Activated T-helper 1 cell treated with anti-CD3 and anti-CD28 coated beads, Interleukin-12 subunit alpha, Interleukin-12 subunit beta, Interleukin-2, Interleukin-4 antibody, amounts not matched to agents 30 ng/mL and 10 ng/mL and 1 ng/mL, durations not matched to agents 14 hours and 24 hours and 36 hours (primary cell): Measurements from ENCODE around the gene PYGM. TPM values are rescaled to one million over a fixed set of nuclear protein-coding genes. Genes with fewer than 3 reads are reported as not detected.
A peak's percentile ranks its signal among the peaks of the same experiment; 100 is the strongest.

Experiments
- DNase-seq: peaks from one replicate; pipeline ENCODE4 v3.0.0; 2021; ENCODE audit warnings: low spot score
- H3K27ac Mint-ChIP-seq: one replicate; pipeline ENCODE4 v1.8.0; 2021; ENCODE audit warnings: mild to moderate bottlenecking, mixed read lengths
- H3K27me3 Mint-ChIP-seq: one replicate; pipeline ENCODE4 v1.8.0; 2022; ENCODE audit warnings: mild to moderate bottlenecking, moderate library complexity, mixed read lengths; ENCODE audit not compliant: insufficient read depth
- H3K36me3 Mint-ChIP-seq: one replicate; pipeline ENCODE4 v1.8.0; 2021; ENCODE audit warnings: low read depth, mixed read lengths
- H3K4me1 Mint-ChIP-seq: one replicate; pipeline ENCODE4 v1.8.0; 2021; ENCODE audit warnings: low read depth, mixed read lengths
- H3K4me3 Mint-ChIP-seq: one replicate; pipeline ENCODE4 v1.8.0; 2021; ENCODE audit warnings: mild to moderate bottlenecking, moderate library complexity, mixed read lengths
- H3K9me3 Mint-ChIP-seq: one replicate; pipeline ENCODE4 v1.8.0; 2021; ENCODE audit warnings: mixed read lengths
- intact Hi-C: fragments of 100-400 bp; cut with micrococcal nuclease; formaldehyde crosslinking; loops from one replicate; pipeline ENCODE4 v1.15.1; 2024
- total RNA-seq: library from RNA; stranded (reverse); gene quantifications from 2 replicates; pipeline ENCODE4 v1.2.3, GENCODE V29; 2022

PYGM gene
- total RNA-seq, 1 donor from 2014 or later: 2.7 TPM

- Mint-ChIP-seq H3K36me3 (peaks cover 15% of the 10 kb centered on the region), H3K27ac (no peak overlapping the region), H3K27me3 (no peaks in the 10 kb centered on the region), H3K9me3 (no peaks in the 10 kb centered on the region), H3K4me1 (peaks cover 15% of the 10 kb centered on the region), H3K4me3 (no peak overlapping the region)
- no peak for DNase-seq
- intact Hi-C loops: loop anchor here (5.0 kb wide), 2 partner anchors 78 to 313 kb away; partner anchors contain the start of genes EHD1 and TM7SF2
These were observed 40.0 kb upstream of the PYGM start for GRCh38 chr11:64799623-64800302.

GRCh38 chr11:64799256-64799622 is 39.5 kb upstream of the PYGM start:
- no peak overlapping the region for H3K4me3 Mint-ChIP-seq
- intact Hi-C loops: no loop called here
- no peaks in the 10 kb centered on the region for H3K27me3 Mint-ChIP-seq
- no peaks in the 10 kb centered on the region for H3K9me3 Mint-ChIP-seq
- peaks cover 20% of the 10 kb centered on the region for H3K4me1 Mint-ChIP-seq
- peaks cover 18% of the 10 kb centered on the region for H3K36me3 Mint-ChIP-seq
- H3K27ac Mint-ChIP-seq: no peak overlapping the region
- DNase-seq: no peak

- intact Hi-C loops: no loop called here
- Mint-ChIP-seq H3K27me3 (no peaks in the 10 kb centered on the region), H3K4me1 (peaks cover 22% of the 10 kb centered on the region), H3K9me3 (no peaks in the 10 kb centered on the region), H3K4me3 (no peak overlapping the region), H3K27ac (no peak overlapping the region), H3K36me3 (peaks cover 15% of the 10 kb centered on the region)
- DNase-seq: no peak
These were observed 37.2 kb upstream of the PYGM start for GRCh38 chr11:64796757-64797541.

GRCh38 chr11:64796047-64796756 is 36.4 kb upstream of the PYGM start:
- Mint-ChIP-seq H3K4me1 (peaks cover 22% of the 10 kb centered on the region), H3K4me3 (no peak overlapping the region), H3K27me3 (no peaks in the 10 kb centered on the region), H3K36me3 (peaks cover 15% of the 10 kb centered on the region), H3K27ac (no peak overlapping the region), H3K9me3 (no peaks in the 10 kb centered on the region)
- intact Hi-C loops: no loop called here
- no peak for DNase-seq

DNA sequence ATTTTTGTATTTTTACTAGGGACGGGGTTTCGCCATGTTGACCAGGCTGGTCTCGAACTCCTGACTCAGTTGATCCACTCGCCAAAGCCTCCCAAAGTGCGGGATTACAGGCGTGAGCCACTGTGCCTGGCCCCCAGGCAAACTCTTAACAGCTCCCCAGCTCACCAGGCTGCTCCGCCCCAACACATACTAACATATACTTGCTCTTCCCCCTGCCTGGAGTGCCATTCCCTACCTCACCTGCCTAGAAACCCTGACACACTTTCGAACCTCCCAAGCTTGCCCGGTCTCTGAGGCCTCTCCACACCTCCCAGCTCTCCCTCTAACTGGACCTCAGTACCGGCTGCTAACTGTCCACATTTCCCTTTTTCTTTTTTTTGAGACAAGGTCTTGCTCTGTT is 34.8 kb upstream of the PYGM start:
- peak overlapping the region; percentile 63 for H3K27ac Mint-ChIP-seq
- intact Hi-C loops: no loop called here
- H3K36me3 Mint-ChIP-seq: peaks cover 14% of the 10 kb centered on the region
- H3K4me1 Mint-ChIP-seq: peaks cover 22% of the 10 kb centered on the region
- no peaks in the 10 kb centered on the region for H3K27me3 Mint-ChIP-seq
- no peak for DNase-seq
- H3K9me3 Mint-ChIP-seq: no peaks in the 10 kb centered on the region
- H3K4me3 Mint-ChIP-seq: no peak overlapping the region

DNA sequence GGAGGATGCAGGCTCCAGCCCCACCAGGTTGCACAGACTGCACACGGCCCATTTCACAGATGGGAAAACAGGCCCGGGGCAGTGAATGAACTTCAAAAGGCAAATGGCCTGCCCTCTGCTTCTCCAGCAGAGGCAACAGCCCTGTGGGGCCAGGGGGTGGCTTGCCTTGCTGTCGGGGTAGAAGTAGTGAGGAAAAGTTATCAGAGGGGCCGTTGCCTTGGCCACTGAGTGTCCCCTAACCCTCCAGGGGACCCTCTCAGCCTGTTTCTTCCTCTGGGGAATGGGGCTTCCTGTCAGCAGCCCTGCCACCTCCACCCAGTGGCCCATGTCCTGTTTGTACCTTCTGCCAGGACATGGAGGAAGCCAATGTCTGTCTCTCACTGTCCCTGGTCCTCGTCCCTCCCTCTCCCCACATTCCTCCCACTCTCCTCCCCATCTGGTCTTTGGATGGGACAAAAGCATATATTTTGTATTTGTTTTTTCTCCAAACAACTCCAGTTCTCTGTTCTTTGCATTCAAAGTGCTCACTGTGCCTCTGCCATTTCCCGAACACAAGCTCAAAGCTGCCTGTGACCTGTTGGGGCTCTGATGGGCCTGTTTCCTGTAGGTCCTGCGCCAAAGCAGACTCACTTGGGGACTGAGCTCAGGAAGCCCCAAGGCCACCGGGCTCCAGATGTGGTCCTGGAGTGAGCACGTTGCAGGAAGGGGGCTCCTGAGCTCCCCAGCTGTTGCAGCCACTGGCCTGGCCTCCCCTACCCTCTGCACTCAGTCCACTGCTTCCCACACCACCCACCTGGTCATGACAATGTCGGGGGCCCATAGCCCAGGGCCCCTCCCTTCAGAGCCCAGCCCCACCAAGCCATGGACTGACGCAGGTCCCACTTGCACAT is 33.7 kb upstream of the PYGM start:
- Mint-ChIP-seq H3K36me3 (peaks cover 8% of the 10 kb centered on the region), H3K4me1 (peaks cover 17% of the 10 kb centered on the region), H3K9me3 (no peaks in the 10 kb centered on the region), H3K4me3 (no peak overlapping the region), H3K27me3 (no peaks in the 10 kb centered on the region), H3K27ac (peak overlapping the region; percentile 67)
- no peak for DNase-seq
- intact Hi-C loops: no loop called here

- Mint-ChIP-seq H3K27ac (no peak overlapping the region), H3K36me3 (peaks cover 12% of the 10 kb centered on the region), H3K4me1 (peaks cover 17% of the 10 kb centered on the region), H3K9me3 (no peaks in the 10 kb centered on the region), H3K27me3 (no peaks in the 10 kb centered on the region), H3K4me3 (no peak overlapping the region)
- intact Hi-C loops: no loop called here
- DNase-seq: no peak
These were observed 32.7 kb upstream of the PYGM start for GRCh38 chr11:64792482-64792881.

GRCh38 chr11:64791781-64792291 is 32.1 kb upstream of the PYGM start:
- no peaks in the 10 kb centered on the region for H3K9me3 Mint-ChIP-seq
- H3K27ac Mint-ChIP-seq: no peak overlapping the region
- peaks cover 12% of the 10 kb centered on the region for H3K36me3 Mint-ChIP-seq
- intact Hi-C loops: no loop called here
- no peak for DNase-seq
- H3K4me1 Mint-ChIP-seq: peaks cover 17% of the 10 kb centered on the region
- no peaks in the 10 kb centered on the region for H3K27me3 Mint-ChIP-seq
- H3K4me3 Mint-ChIP-seq: no peak overlapping the region

- Mint-ChIP-seq H3K9me3 (no peaks in the 10 kb centered on the region), H3K4me3 (no peak overlapping the region), H3K36me3 (peaks cover 9% of the 10 kb centered on the region), H3K27ac (no peak overlapping the region), H3K4me1 (peaks cover 17% of the 10 kb centered on the region), H3K27me3 (no peaks in the 10 kb centered on the region)
- no peak for DNase-seq
- intact Hi-C loops: no loop called here
These were observed 30.7 kb upstream of the PYGM start for GRCh38 chr11:64790205-64791095.

DNA sequence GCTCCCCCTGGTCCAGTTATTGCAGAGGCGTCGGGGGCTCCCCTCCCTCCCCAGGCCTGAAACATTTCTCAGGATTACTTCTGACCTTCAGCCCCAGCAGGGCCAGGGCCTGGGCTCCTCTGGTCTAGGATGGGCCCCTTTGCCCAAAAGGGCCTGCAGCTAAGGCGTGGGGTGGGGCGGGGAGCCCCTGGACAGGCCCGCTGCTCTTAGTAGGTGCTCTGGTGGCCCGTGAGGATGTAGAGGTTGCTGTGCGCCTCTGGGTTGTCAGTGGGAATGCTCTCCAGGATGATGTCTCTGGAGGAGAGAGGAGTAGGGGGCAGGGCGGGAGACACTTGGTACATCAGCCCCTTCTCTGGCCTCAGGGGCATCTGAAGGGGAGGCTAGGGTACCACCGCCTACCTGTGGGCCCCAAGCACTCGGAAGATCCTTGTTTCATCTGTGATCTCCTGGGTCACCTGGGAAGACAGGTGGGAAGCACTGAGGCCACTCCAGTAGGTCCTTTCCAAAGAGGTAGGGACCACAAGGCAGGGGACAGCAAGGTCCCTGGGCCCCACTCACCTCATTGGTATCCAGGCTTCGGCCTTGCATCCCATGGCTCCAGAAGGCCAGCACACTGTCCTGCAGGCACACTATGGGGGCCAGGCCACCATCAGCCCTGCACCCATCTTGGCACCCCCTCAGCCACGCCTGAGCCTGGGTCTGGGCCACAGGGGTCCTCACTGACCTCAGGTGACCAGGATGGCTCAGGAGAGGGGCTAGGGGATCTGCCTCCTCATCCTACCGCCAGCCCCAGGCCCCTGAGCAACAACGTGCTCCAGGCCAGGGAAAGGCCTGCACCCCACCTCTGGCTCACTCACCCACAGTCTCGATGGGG is 29.8 kb upstream of the PYGM start:
- peaks cover 5% of the 10 kb centered on the region for H3K36me3 Mint-ChIP-seq
- H3K27ac Mint-ChIP-seq: no peak overlapping the region
- peaks cover 12% of the 10 kb centered on the region for H3K4me1 Mint-ChIP-seq
- DNase-seq: no peak
- H3K27me3 Mint-ChIP-seq: no peaks in the 10 kb centered on the region
- intact Hi-C loops: no loop called here
- H3K9me3 Mint-ChIP-seq: no peaks in the 10 kb centered on the region
- no peak overlapping the region for H3K4me3 Mint-ChIP-seq
